GM21529 (cell line): ENCODE data around the gene AFF4.
"Not testable (repeated sequence)": the region's sequence is repeated elsewhere in the genome, so short reads cannot be mapped to it uniquely, and the experiment has no call there.

Source experiments
- ATAC-seq: cut with Tn5 transposase; IDR thresholded peaks from one replicate; pipeline ENCODE4 v1.9.1; 2021; ENCODE audit not compliant: unreplicated experiment

The AFF4 gene

DNA sequence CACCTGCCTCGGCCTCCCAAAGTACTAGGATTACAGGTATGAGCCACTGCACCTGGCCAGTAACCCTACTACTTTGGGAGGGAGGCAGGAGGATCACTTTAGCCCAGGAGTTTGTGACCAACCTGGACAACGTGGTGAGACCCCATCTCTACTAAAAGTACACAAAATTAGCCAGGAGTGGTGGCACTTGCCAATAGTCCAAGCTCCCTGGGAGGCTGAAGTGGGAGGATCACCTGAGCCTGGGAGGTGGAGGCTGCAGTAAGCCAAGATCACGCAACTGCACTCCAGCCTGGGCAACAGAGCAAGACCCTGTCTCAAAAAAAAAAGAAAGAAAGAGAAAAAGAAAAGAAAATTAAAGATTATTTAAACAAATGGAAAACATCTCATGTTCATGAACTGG, 107.4 kb downstream of the AFF4 start:
- no peak for ATAC-seq

DNA sequence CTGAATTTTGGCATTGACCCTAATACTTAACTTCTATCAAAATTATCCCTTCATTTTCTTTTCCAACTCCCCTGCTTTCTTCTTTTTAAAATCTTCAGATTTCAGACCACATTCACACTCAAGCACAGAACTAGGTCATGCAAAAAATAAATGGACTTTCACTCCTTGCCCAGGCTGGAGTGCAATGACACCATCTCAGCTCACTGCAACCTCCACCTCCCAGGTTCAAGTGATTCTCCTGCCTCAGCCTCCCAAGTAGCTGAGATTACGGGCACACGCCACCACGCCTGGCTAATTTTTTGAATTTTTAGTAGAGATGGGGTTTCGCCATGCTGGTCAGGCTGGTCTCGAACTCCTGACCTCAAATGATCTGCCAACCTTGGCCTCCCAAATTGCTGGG, 108.4 kb downstream of the AFF4 start:
- not testable (repeated sequence) for ATAC-seq

DNA sequence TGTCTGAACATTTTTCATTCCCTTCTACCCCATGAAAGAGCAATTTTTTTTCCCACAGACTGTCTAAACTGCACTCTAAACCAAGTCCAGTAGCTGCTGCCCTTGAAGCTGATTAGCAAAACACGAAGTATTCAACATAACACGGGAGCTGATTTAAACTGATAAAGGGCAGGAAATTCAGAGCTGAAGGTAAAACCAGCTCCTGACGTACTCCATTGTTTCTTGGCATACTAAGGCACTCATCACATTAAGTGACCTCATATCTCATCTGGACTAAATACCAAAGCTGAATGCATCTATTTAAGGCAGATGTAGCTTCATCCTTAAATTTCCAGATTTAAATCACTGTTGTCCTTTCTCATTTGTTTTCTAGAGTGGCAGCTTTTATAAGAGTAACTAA, 109.1 kb downstream of the AFF4 start:
- ATAC-seq: no peak

DNA sequence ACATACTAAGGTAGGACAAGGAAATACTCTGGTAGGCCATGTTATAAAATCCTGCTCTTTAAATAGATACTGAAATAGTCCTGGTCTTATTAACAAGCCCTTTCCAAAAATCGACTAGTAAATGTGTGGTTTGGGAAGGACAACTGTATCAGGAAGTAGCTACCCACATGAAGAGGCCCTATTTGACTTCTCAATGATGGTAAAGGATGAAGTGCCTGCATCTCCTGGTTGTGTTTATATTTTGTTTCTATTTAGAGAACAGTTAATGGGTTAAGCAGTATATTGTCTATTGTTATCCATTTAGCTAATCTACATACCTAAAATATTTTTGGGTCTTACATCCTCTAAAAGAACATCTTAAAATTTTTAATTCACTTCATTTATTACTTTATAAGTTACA, 109.6 kb downstream of the AFF4 start:
- ATAC-seq: no peak

DNA sequence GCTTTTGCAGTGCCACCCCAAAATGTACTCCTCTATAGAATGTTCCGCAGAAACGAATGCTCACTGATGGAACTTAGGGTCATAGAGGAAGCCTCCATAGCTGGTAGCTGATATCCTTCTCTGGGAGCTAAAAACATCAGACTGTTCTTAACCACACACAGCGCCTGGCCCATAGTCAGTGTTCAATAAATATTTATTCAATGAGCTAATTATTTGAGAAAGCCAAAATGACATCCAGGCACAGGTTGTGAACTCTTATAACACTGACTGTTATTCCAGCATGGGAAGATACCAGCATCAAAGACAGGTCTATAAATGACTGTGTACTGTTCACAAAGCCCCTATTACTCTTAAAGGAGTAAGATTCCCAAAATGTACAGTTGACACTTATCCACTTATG, 110.1 kb downstream of the AFF4 start:
- ATAC-seq: no peak

DNA sequence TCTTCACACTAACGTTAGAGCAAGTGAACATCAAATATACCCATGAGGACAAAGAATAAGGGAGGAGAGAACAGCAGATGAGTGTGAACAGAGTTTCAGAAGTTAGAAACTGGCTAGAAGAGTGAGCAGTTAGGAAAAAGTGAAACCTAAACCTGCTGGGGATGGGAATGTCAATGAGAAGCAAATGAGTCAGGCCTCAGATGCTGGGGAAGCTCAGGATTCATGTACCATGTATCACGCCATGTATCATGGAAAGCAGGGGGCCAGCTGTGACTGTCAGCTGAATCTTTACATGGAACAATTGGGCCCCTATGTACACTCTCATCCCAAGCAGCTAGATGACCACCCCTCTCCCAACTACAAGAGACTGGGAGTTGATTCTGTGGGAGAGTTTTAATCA, 113.4 kb downstream of the AFF4 start:
- ATAC-seq: no peak

DNA sequence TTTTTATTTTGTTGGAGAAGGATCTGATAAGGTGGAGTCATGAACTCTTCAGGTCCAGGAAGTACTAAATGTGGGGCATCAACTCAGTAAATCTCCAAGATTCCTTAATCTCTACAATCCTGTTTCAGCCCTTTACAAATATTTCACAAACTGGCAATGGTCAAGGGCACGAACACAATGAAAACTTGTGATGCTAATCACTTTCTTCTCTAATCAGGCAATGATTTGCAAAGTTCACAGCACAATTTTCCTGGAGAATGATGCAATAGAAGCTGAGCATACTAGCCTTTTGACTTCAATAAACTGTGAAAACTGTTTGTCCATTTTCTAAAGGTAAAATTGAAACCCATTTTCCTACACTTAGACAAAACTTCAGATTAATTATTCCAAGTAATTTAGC, 114.1 kb downstream of the AFF4 start:
- ATAC-seq: no peak

DNA sequence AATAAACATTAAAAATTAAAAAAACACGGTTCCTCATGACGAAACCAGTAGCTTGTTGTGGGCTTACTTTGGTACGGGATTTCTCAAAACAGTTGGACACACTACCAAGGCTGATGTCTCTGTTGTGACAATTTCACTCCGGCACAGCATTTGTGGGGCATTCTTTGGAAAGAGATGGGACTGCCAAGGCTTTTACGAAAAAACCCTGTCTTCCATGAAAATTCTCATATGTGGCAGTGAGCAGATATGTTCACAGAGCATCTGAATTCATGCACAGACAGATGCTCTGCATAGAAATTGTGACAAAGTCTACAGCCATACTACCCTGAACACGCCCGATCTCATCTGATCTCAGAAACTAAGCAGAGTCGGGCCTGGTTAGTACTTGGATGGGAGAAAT, 115.2 kb downstream of the AFF4 start:
- ATAC-seq: no peak

DNA sequence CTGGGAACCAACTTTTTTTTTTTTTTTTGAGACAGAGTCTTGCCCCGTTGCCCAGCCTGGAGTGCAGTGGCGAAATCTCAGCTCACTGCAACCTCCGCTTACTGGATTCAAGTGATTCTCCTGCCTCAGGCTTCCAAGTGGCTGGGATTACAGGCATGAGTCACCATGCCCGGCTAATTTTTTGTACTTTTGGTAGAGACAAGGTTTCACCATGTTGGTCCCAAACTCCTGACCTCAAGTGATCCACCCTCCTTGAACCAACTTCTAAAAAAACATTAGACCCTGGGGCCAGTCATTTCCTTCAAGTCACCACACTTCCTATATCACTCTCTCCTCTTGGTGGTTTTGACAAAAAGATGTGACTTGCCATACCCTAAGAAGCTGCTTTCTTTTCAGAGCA, 122.1 kb downstream of the AFF4 start:
- no peak for ATAC-seq

DNA sequence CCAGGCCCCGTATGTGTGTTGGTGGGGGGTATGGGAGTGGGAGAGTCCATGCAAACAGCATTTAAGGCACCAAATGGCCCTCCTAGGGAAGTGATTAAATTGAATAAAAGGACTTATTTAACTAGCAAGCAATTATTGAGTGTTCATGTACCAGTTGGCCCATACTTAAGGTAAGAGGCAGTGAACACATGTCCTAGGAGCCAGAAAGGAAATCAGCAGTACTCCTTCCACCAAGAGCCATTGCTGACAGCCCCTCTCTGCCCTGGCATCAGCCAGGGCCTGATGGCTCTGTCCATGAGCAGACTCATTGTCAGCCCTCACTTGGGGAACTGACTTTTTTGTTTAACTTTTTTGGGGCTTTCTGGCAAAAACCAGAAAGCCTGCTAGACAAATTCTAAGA, 122.5 kb downstream of the AFF4 start:
- ATAC-seq: no peak

DNA sequence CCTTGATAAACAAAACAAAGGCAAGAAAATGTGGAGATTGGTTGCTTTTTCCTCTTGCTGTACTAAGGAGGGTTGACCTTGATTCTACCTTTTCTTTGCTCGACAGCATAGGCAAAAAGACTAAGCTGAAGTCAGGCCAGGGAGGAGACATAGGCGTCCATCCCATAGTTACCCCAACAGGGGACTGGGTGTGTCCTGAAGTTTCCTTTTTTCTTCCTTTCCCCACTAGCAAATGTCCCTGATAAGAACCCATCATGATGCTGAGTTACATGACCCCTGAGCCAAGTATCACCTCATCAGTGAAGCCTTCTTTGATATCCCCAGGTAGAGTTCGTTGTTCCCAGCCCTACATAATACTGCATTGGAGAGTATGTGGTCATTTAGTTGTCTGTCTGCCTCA, 123.1 kb downstream of the AFF4 start:
- no peak for ATAC-seq

DNA sequence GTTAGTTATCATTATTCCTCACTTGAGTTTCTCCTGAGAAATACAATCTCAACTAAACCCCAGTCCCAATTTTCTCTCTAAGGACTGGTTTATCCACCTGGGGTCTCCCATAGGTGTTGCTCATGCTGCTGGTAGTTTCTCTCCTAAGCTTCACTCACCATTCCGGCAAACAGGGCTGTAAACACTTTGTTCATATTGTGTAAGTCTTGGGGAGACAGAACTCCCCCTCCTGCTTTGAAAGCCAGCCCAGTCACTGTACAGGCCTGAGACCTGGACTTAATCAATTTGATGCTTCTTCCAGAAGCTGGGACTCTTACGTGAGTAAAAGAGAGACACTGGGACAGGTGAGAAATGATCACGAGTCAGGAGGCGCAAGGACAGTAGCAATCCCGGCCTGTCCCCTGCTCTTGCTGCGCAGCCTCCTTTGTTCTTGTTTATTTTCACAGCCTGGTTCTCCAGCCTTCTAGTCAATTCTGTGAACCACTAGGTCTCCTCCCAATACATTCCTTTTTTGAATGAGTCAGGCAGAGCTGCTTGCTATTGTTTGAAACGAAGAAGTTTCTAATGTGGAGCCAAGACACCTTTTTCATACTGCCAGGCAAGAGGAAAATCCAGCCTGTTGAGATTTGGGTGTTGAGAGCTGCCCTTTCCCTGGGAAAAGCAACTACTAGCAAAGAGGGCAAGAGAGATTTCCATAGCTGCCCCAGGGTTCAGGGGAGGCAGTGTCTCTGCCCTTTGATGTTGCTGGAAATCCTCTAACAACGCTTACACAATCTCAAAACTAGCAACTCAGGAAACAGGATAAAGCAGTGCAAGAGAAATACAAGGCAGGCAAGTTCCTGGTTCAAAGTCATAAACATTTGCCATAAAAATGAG, 123.8 kb downstream of the AFF4 start:
- no peak for ATAC-seq

DNA sequence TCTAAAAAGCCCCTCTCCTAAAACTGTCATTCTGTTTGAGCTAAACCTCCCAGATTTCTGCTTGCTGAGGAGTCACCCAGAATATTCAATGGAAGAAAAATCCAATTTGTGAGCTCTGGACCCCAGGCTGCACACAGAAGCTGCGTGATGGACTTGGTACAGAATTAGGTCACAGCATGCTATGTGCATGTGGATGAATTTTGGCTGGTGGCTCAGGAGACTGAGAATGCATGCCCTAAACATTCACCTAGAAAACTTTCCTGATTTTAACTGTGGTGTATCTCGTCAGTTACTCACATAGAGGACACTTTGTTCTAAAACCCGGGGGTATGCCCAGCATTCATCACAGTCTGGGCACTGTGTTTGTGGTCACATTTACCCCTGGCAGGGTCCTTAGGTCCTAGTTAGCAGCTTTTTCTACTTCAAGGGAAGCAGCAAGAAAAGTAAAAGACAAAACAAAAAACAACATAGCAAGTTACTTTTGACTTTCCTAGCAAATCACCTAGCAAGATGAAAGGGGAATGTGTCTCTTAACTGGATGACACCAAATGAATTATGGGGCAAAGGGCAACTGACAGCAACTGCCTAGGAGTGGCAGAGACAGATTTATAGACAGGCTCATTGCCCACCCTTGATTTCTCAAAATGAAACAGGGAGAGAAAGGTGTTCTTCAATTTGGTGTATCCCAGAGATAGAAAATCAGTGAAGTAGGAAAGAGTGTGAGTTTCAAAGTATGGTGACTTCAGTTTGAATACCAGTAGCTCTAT, 124.7 kb downstream of the AFF4 start:
- ATAC-seq: no peak

DNA sequence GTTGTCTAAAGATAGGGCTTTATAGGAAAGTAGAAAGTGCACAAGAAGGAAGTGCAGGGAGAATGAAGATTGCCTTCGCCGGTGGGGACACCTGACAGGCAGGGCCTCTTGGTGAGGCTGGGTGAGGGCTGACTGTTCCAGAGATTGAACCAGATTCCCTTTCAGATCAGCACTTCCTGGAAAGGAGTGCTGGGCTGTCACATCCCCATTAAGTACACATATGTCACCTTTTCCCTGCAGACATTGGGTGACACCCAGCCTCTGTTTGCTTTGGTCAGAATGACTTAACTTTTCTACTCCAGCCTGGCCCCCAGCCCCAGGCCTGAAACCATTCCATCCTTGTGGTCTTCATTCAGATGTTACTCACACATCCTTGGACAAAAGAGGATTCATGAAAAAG, 125.6 kb downstream of the AFF4 start:
- no peak for ATAC-seq

DNA sequence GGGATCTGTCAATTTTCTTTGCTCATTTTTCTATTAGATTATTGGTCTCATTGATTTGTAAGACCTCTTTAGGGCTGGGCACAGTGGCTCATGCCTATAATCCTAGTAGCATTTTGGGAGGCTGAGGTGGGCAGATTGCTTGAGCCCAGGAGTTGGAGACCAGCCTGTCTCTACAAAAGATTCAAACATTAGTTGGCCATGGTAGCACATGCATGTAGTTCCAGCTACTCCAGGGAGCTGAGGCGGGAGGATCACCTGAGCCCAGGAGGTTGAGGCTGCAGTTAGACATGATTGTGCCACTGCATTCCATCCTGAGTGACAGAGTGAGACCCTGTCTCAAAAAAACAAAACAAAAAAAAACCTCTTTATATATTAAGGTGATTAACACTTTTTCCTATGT, 126.6 kb downstream of the AFF4 start:
- no peak for ATAC-seq

DNA sequence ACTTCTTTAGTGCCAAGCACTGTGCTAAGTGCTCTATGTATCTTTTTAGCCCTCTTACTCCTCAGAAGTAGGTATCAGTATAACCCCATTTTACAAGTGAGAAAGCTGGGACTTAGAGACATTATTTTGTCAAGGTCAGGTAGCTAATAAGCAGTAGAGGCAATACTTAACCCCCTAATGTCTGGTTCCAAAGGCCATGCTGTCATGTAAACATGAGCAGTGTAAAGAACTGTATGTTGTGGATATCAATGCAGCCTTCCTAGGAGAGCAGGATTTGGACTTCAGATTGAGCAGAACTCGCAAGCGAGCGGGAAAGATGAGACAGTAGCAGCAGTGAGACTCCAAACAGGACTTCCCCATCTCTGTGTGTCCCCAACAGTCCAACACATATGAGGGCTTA, 129.4 kb downstream of the AFF4 start:
- no peak for ATAC-seq

DNA sequence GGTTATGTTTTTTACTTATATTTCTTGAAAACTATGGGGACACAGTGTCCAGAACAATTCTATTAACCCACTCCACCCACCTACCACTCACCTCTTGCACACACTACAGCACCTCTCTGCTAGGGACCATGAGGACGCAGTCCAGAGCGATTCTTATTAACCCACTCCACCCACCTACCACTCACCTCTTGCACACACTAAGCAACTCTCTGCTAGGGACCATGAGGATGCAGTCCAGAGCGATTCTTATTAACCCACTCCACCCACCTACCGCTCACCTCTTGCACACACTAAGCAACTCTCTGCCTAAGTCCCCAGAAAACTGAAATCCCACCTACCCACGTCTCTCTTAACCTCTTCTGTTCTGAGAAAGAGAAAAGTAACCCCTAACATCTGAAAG, 130.8 kb downstream of the AFF4 start:
- ATAC-seq: no peak

DNA sequence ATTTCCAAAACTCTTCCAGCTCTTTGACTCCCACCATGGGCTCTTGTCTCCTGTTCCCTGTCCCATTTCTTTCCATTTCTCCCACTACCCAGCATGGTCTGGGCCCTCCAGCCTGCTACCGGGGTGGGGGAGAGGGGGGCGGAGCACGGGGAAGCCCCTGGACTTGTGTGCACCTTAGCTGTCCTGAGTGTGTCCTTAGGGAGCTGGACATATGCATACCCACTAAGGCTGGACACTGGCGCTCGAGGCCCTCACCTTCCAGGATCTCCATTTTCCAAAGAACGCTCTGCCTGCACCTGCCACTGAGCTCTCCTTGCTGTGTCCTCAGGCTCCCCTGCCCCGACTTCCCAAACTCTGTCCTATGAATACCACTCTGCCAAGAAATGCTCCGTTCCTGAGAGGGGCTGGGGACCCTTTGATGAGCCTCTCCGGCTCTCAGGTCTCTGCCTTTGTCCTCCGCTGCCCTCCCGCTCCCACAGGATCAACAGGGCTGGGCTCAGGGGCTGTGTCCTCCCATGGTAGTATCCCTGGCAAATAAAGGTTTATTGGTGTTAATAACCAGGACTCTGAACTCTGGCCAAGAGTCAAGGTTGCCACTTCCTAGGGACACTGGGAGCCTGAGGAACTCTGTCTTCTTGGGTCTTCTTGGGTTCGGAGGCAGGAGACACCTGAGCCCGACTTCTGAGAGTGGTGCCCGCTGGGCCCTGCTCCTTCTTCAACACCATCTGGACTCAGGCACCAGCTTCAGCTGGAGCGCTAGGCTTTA, 132.2 kb downstream of the AFF4 start:
- no peak for ATAC-seq

DNA sequence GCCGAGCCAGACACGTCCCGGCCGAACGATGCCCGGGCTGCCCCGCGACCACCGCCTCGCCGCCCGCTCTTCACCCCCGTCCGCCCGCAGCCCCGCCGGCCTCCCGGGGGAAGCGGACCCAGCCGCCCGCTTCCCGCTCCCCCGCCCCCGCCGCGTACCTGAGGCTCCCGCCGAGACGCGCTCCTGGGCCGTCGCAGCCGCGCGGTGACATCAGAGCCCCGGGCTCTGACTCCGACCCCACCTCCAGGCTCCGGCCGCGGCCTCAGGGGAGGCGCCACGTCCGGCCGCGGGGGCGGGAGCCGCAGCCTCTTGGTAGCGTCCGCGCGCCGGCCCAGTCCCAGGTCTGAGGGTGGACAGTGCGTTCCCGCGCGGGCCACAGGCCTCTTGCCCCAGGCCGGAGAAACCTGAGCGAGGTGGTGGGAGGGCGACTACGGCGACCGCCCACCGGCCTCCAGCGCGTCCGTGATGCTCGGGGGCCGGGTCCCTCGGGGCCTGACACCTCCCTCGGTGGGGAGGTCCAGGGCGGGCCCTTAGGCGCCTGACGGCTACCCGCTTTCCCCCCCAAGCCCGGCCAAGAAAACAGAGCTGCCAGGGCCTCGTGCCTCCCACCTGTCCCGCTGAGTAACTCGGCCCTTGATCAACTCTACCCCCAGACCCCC, 132.9 kb downstream of the AFF4 start, which contains the start of gene SHROOM1:
TSS of gene SHROOM1 (minus strand) at position 212 of the 659 bp plus-strand sequence. CDS start 4,507 bp downstream, outside the sequence.
- peak; percentile 74 for ATAC-seq

DNA sequence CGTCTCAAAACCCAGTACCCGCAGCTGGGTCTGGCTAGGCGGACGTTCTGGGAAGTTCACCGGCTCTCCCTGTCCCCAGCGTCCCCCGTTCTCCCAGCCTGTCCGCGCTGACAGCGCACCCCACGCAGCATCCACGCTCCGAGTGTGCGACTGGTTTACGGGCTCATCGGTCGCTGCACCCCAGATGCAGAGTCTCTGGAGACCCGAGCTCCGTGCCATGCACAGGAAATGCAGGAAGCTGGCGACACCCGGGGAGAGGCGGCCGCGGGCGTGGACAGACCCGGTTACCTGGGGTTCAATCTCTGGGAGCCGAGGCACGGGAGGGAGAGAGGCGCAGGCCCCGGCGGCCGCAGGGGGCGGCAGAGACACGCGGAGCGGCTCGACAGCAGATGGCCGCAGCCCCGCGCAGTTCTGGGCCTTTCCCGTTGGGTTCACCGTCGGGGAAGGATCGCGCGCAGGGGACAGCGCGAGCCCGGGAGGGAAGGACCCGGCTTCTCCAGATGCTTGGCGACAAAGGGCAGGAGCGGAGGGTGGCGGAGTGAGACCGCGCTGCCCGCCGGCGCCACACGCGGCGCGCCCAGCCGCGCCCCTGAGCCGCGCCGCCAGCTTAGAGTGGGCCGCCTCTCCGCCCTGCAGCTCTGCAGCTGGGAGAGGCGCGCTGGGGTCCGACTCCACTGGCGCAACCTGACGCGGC, 133.5 kb downstream of the AFF4 start:
- peak; percentile 80 for ATAC-seq
